GM10248 (cell line): ENCODE results near the gene CSF2.

Experiments
- CTCF ChIA-PET: fragments of 300-600 bp; sonication (Branson Sonifier 250); formaldehyde crosslinking; extraction: SDS; loops from one replicate; lab custom pipeline; 2021; ENCODE audit warnings: antibody characterized with exemption; lab: Yijun Ruan, JAX
- POLR2A ChIA-PET: fragments of 350-650 bp; sonication (Branson Sonifier 250); formaldehyde crosslinking; extraction: SDS; loops from one replicate; lab custom pipeline; 2020; ENCODE audit warnings: antibody characterized with exemption; lab: Yijun Ruan, JAX
- DNase-seq: peaks from one replicate; pipeline ENCODE4 v3.0.0; 2012; ENCODE audit errors: extremely low spot score
- CTCF ChIP-seq: IDR thresholded peaks from 2 replicates; pipeline ENCODE4 v1.5.1; 2012; ENCODE audit warnings: mild to moderate bottlenecking, low read depth; ENCODE audit errors: extremely low read depth, missing control alignments, control extremely low read depth

Gene CSF2

GRCh38 chr5:132056610-132057497 lies 16.7 kb upstream of the CSF2 start:
- DNase-seq = peak; percentile 9
- ChIA-PET CTCF (interaction anchor here (1.0 to 1.7 kb wide), 7 partner anchors 15 to 246 kb away, joined by 3 to 5 read pairs (median 3); no protein-coding TSS in a partner anchor), POLR2A (no interaction called here)
- TF ChIP-seq CTCF = no peak

- no peak for DNase-seq
- no peak for TF ChIP-seq CTCF
- ChIA-PET CTCF (interaction anchor here (1.0 to 1.8 kb wide), 10 partner anchors 12 to 247 kb away, joined by 3 to 5 read pairs (median 3); no protein-coding TSS in a partner anchor), POLR2A (no interaction called here)
Measured at GRCh38 chr5:132057498-132058255, 15.9 kb upstream of the CSF2 start.

GRCh38 chr5:132058646-132059042 lies 14.9 kb upstream of the CSF2 start:
- no peak for DNase-seq
- CTCF ChIA-PET = interaction anchor here (0.6 to 1.8 kb wide), 7 partner anchors 11 to 248 kb away, joined by 3 to 5 read pairs (median 3); no protein-coding TSS in a partner anchor
- TF ChIP-seq CTCF = no peak
- POLR2A ChIA-PET = no interaction called here

GRCh38 chr5:132059043-132059695 lies 14.4 kb upstream of the CSF2 start:
- POLR2A ChIA-PET = no interaction called here
- no peak for TF ChIP-seq CTCF
- CTCF ChIA-PET = interaction anchor here (0.6 to 1.8 kb wide), 5 partner anchors 11 to 179 kb away, joined by 3 to 5 read pairs (median 3); no protein-coding TSS in a partner anchor
- no peak for DNase-seq

GRCh38 chr5:132059696-132060500 lies 13.7 kb upstream of the CSF2 start:
- no peak for DNase-seq
- no peak for TF ChIP-seq CTCF
- ChIA-PET CTCF (interaction anchor here (0.9 to 7.5 kb wide), 5 partner anchors 12 to 637 kb away, joined by 3 to 63 read pairs (median 7); no protein-coding TSS in a partner anchor), POLR2A (no interaction called here)
